GM12865 (cell line): ENCODE data around the gene SLC25A23.

ENCODE experiments used
- DNase-seq: peaks from one replicate; pipeline ENCODE4 v3.0.0; 2010; ENCODE audit warnings: low read depth
- H3K4me3 ChIP-seq: 2 replicates; pipeline ENCODE4 v1.5.1; 2011; ENCODE audit warnings: mild to moderate bottlenecking, low read depth, low read length, control low read depth
- TF ChIP-seq, protein P1 (sequence below): IDR thresholded peaks from 2 replicates; pipeline ENCODE4 v1.5.1; 2011; ENCODE audit warnings: low read length, control low read depth, low read depth, inconsistent platforms; ENCODE audit not compliant: insufficient read depth; ENCODE audit errors: missing control alignments

SLC25A23 gene

GRCh38 chr19:6453951-6454565 lies 5.5 kb downstream of the SLC25A23 start:
- TF ChIP-seq, protein P1, sequence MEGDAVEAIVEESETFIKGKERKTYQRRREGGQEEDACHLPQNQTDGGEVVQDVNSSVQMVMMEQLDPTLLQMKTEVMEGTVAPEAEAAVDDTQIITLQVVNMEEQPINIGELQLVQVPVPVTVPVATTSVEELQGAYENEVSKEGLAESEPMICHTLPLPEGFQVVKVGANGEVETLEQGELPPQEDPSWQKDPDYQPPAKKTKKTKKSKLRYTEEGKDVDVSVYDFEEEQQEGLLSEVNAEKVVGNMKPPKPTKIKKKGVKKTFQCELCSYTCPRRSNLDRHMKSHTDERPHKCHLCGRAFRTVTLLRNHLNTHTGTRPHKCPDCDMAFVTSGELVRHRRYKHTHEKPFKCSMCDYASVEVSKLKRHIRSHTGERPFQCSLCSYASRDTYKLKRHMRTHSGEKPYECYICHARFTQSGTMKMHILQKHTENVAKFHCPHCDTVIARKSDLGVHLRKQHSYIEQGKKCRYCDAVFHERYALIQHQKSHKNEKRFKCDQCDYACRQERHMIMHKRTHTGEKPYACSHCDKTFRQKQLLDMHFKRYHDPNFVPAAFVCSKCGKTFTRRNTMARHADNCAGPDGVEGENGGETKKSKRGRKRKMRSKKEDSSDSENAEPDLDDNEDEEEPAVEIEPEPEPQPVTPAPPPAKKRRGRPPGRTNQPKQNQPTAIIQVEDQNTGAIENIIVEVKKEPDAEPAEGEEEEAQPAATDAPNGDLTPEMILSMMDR: no peak
- DNase-seq: no peak
- H3K4me3 ChIP-seq: no peak overlapping the region

- no peak overlapping the region for H3K4me3 ChIP-seq
- TF ChIP-seq, protein P1: no peak
- DNase-seq: no peak
Observed at GRCh38 chr19:6452899-6453298, 6.7 kb downstream of the SLC25A23 start.

- TF ChIP-seq, protein P1: no peak
- no peak for DNase-seq
Observed at GRCh38 chr19:6452223-6452614, 7.4 kb downstream of the SLC25A23 start.

DNA sequence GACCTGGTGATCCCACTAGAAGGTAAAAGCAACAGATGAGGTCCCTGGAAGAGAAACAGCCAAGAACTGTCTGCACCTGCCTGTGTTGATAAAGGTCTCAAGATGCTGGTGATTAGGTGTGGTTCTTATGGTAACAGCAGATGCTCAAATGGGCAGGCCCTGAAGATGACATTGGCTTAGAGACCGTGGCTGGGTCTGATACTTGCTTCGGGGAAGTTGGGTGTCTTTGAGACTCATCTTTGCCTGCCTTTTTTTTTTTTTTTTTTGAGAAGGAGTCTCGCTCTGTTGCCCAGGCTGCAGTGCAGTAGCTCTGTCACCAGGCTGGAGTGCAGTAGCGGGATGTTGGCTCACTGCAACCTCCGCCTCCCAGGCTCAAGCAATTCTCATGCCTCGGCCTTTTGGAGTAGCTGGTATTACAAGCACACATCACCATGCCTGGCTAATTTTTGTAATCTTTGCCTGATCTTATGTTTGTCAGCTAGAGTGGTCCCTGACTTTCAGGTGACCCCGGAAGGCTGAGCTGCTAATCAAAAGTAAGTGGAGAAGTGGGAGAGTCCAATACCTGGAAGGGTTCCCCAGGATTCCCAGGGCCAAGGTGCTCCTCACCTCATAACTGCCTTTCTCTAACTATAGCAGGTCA lies 7.9 kb downstream of the SLC25A23 start:
- TF ChIP-seq, protein P1: no peak
- H3K4me3 ChIP-seq: no peak overlapping the region
- no peak for DNase-seq

More at GRCh38 chr19:6452223-6452614, 7.4 kb downstream of the SLC25A23 start:
- no peak overlapping the region for H3K4me3 ChIP-seq

GRCh38 chr19:6450166-6450565 lies 9.4 kb downstream of the SLC25A23 start:
- TF ChIP-seq, protein P1: no peak
- no peak overlapping the region for H3K4me3 ChIP-seq
- no peak for DNase-seq

DNA sequence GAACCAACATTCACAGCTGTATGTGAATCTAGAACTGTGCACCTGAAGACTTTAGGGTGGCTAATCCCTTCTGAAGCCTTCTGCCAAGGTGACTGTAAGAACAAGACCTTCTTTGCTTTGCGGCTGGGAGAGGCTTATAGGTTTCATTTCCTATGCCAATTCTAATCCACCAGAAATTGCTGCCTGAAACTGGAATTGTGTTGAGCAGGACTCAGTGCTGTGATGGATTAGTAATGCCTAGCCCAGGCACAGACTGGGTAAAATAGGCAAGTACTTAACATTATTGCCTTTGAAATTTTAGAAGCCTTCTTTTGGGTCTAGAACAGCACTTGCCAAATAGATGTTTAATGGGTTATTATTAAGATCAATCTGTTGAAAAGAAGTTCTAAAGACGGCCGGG lies 11.5 kb downstream of the SLC25A23 start:
- TF ChIP-seq, protein P1: no peak
- no peak for DNase-seq
- no peak overlapping the region for H3K4me3 ChIP-seq

DNA sequence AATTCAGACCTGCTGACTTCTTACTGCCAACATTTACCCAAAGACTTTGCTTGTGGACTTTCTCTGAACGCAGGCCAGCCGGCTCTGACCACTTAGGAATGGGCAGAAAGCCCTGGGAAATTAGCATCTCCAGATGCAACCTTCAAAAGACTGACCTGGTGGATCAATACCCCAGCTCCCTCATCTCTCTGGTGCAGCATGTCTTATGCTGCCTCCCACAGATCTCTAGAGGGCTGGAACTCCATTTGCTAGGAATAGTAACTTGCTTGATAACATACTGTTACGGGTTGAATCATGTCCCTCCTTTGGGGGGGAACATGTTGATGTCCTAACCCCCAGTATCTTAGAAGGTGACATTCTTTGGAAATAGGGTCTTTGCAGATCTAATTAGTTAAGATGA lies 13.1 kb downstream of the SLC25A23 start:
- TF ChIP-seq, protein P1: no peak
- no peak overlapping the region for H3K4me3 ChIP-seq
- no peak for DNase-seq
